Ectodermal cell (in vitro differentiated cells): Measurements from ENCODE around the gene UBE2J2.
"Not testable (repeated sequence)": the region's sequence is repeated elsewhere in the genome, so short reads cannot be mapped to it uniquely, and the experiment has no call there.

Experiments used
- H3K27ac ChIP-seq: 2 replicates; pipeline ENCODE4 v1.7.0; 2013; ENCODE audit warnings: mild to moderate bottlenecking, low read depth, low read length; ENCODE audit not compliant: insufficient read depth, poor library complexity, severe bottlenecking
- H3K27me3 ChIP-seq: 2 replicates; pipeline ENCODE4 v1.7.0; 2013; ENCODE audit warnings: mild to moderate bottlenecking, low read length; ENCODE audit not compliant: insufficient read depth, control insufficient read depth, poor library complexity, severe bottlenecking
- H3K36me3 ChIP-seq: one replicate; pipeline ENCODE4 v1.7.0; 2013; ENCODE audit warnings: low read length; ENCODE audit not compliant: control insufficient read depth, insufficient read depth
- H3K4me1 ChIP-seq: one replicate; pipeline ENCODE4 v1.7.0; 2013; ENCODE audit warnings: low read length; ENCODE audit not compliant: control insufficient read depth, insufficient read depth
- H3K4me3 ChIP-seq: 2 replicates; pipeline ENCODE4 v1.7.0; 2013; ENCODE audit warnings: low read depth, low read length, control low read depth; ENCODE audit not compliant: insufficient read depth
- H3K9me3 ChIP-seq: 2 replicates; pipeline ENCODE4 v1.7.0; 2013; ENCODE audit warnings: mild to moderate bottlenecking, low read length, moderate library complexity; ENCODE audit not compliant: control insufficient read depth
- WGBS, 2 experiments: methylation state at CpG; one replicate each; pipeline ENCODE4 v1.1.7; 2013; ENCODE audit warnings: missing lambda C conversion rate in 2 of 2; 5-methylcytosine and 5-hydroxymethylcytosine counted together

Gene UBE2J2

GRCh38 chr1:1254667-1254998 lies 19.0 kb downstream of the UBE2J2 start:
- H3K36me3 ChIP-seq: peaks cover 15% of the 10 kb centered on the region
- no peaks in the 10 kb centered on the region for H3K27me3 ChIP-seq
- 95 to 96% methylated on average over 21 of the region's 21 CpGs for WGBS, 2 experiments
- H3K27ac ChIP-seq: no peak overlapping the region
- H3K4me1 ChIP-seq: peaks cover 6% of the 10 kb centered on the region
- H3K4me3 ChIP-seq: no peak overlapping the region
- no peaks in the 10 kb centered on the region for H3K9me3 ChIP-seq

- H3K9me3 ChIP-seq: no peaks in the 10 kb centered on the region
- H3K36me3 ChIP-seq: peaks cover 10% of the 10 kb centered on the region
- H3K4me3 ChIP-seq: no peak overlapping the region
- WGBS, 2 experiments: 97% methylated on average over 50 of the region's 50 CpGs
- H3K4me1 ChIP-seq: peaks cover 6% of the 10 kb centered on the region
- H3K27me3 ChIP-seq: no peaks in the 10 kb centered on the region
- no peak overlapping the region for H3K27ac ChIP-seq
These were observed 19.5 kb downstream of the UBE2J2 start for GRCh38 chr1:1253972-1254666.

GRCh38 chr1:1253314-1253713 lies 20.3 kb downstream of the UBE2J2 start:
- WGBS, 2 experiments: 93 to 97% methylated on average over 12 of the region's 12 CpGs
- H3K36me3 ChIP-seq: peaks cover 9% of the 10 kb centered on the region
- H3K27ac ChIP-seq: no peak overlapping the region
- H3K9me3 ChIP-seq: no peaks in the 10 kb centered on the region
- H3K27me3 ChIP-seq: no peaks in the 10 kb centered on the region
- H3K4me1 ChIP-seq: peaks cover 3% of the 10 kb centered on the region
- no peak overlapping the region for H3K4me3 ChIP-seq

GRCh38 chr1:1250786-1251284 lies 22.8 kb downstream of the UBE2J2 start:
- no peaks in the 10 kb centered on the region for H3K9me3 ChIP-seq
- 92 to 93% methylated on average over 16 of the region's 16 CpGs for WGBS, 2 experiments
- H3K4me3 ChIP-seq: no peak overlapping the region
- H3K27ac ChIP-seq: no peak overlapping the region
- peaks cover 8% of the 10 kb centered on the region for H3K36me3 ChIP-seq
- peaks cover 21% of the 10 kb centered on the region for H3K27me3 ChIP-seq
- no peaks in the 10 kb centered on the region for H3K4me1 ChIP-seq

GRCh38 chr1:1248009-1248913 lies 25.4 kb downstream of the UBE2J2 start:
- not testable (repeated sequence) for H3K4me1 ChIP-seq, H3K27ac ChIP-seq, H3K9me3 ChIP-seq, H3K4me3 ChIP-seq, H3K36me3 ChIP-seq
- H3K27me3 ChIP-seq: peaks cover 25% of the 10 kb centered on the region
- 92 to 93% methylated on average over 20 to 21 of the region's 21 CpGs for WGBS, 2 experiments

GRCh38 chr1:1247341-1247913 lies 26.2 kb downstream of the UBE2J2 start:
- whole genome bisulfite sequencing, 2 experiments: 81 to 82% methylated on average over 25 of the region's 25 CpGs
- Histone ChIP-seq H3K36me3 (no peaks in the 10 kb centered on the region), H3K4me1 (no peaks in the 10 kb centered on the region), H3K27ac (no peak overlapping the region), H3K4me3 (no peak overlapping the region), H3K27me3 (peaks cover 25% of the 10 kb centered on the region), H3K9me3 (no peaks in the 10 kb centered on the region)

DNA sequence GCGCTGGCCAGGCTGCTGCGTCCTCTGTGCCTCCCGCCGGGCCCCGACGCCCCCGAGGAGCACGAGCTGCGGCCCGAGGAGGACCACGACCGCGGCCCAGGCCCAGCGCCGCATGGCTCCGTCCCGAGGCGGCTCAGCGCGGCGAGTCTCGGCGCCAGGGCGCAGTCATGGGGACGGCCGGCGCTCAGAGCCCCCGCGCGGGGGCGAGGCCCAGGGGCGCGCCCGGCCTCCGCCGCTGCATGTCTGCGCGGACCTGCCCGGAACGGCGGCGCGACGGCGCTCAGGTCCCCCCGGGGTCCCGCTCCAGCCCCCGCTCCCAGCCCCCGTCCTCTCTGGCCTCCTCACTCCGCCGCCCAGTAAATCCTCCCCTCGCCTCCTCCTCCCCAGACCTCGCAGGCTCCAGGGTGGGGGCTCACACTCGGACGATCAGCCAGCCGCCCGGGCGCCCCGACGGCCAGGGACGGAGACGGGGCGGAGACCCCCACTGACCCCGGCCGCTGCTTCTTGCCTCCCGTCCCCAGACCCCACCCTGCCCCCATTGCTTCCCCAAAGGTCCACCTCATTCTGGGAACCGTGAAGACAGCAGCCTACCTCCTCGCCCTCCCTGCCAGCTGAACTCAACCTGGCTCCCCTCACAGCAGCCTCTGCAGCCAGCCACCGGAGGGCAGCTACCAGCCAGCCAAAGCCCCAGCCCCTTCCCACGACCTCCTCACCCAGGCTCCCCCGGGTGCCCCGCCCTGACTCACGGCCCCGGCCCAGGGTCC lies 26.9 kb downstream of the UBE2J2 start, which contains the start of gene C1QTNF12:
Gene C1QTNF12, minus strand, starts transcription at position 146 of the 764 bp plus-strand sequence. Its CDS starts 32 bp downstream, at position 114.
- H3K27ac ChIP-seq: no peak within 1 kb of the TSS
- H3K27me3 ChIP-seq: peaks cover 25% of the 10 kb centered on the region
- no peaks in the 10 kb centered on the region for H3K4me1 ChIP-seq
- no peaks in the 10 kb centered on the region for H3K9me3 ChIP-seq
- WGBS, 2 experiments: 8 to 9% methylated on average over 74 of the region's 74 CpGs
- H3K4me3 ChIP-seq: peak within 1 kb of the TSS; percentile 4
- no peaks in the 10 kb centered on the region for H3K36me3 ChIP-seq

DNA sequence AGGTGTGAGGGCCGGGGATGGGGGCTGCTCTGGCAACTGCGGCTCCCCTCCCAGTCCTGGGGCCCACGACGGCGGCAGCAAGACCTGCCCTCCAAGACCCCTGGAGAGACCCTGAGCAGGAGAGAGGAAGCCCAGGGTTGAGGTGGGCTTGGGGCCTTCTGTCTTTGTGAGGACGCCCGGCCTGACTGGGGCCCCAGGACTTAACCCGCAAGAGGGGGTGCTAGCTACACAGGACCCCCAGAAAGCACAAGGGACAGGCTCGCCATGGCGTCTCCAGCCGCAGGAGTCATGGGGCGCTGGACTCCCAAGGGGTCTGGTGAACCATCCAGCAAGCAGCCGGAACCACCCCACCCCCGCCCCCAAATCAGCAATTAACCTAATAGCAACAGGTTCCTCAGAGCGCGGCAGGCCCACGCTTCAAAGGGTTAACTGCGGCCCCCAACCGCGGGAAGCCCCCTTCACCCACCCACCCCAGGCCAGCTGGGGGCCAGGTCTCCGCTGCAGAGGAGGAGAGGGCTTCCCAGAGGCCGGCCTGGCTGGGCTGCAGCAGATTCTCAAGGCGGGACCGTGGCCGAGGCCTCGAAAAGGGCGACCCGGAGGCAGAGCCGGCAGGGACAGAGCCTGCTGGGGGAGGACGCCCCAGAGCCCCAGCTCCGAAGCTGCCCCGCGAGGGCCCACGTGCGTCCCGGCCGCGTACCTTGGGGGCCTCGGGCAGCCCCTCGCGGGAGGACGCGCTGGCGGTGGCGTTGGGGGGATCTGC lies 27.7 kb downstream of the UBE2J2 start:
- H3K27me3 ChIP-seq: peaks cover 25% of the 10 kb centered on the region
- H3K9me3 ChIP-seq: no peaks in the 10 kb centered on the region
- no peaks in the 10 kb centered on the region for H3K4me1 ChIP-seq
- H3K27ac ChIP-seq: no peak overlapping the region
- no peaks in the 10 kb centered on the region for H3K36me3 ChIP-seq
- 45 to 48% methylated on average over 44 to 45 of the region's 45 CpGs for WGBS, 2 experiments
- H3K4me3 ChIP-seq: peak overlapping the region; percentile 4

DNA sequence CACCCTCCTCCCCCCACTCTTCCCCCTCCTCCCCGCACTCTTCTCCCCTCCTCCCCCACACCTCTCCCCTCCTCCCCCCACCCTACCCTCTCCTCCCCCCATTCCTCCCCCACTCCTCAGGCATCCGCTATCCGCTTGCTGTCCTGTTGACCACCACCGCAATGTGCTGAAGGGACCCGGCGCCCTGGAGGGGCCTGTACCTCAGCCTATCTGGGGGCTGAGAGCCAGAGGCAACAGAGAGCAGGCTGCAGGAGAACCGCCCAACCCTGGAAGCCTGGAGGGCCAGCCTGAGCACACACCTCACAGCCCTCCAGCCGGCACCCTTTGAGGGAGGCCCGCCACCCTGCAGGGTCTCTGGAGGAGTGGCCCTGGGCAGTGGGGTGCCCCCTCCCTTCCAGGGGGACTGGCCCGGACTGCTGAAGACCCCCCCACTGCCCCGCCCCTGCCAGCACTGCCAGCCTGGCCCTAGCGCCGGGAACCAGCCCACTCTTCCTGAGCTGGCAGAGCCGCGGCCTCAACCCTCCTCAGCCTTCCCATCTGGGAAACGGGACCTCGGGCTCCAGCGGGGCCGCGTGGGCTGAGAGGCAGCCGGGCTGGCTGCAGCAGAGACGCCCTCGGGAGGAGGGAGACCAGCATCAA lies 28.4 kb downstream of the UBE2J2 start:
- Histone ChIP-seq H3K27me3 (peaks cover 25% of the 10 kb centered on the region), H3K4me1 (peaks cover under 1% of the 10 kb centered on the region), H3K27ac (no peak overlapping the region), H3K36me3 (no peaks in the 10 kb centered on the region), H3K4me3 (no peak overlapping the region), H3K9me3 (no peaks in the 10 kb centered on the region)
- 85 to 90% methylated on average over 22 of the region's 23 CpGs for WGBS, 2 experiments
